Ascending aorta (tissue), 2 donors: ENCODE results near the gene SLC4A8. TPM values are rescaled to one million over a fixed set of nuclear protein-coding genes. Genes with fewer than 3 reads are reported as not detected.

Experiments
- DNase-seq, 2 donors: peaks; one replicate each; pipeline ENCODE4 v3.0.0-alpha.2; 2019; ENCODE audit warnings: low spot score in 2 of 2
- H3K27ac ChIP-seq, 2 donors: fragments of 200-600 bp; sonication (generic); one replicate each; pipeline ENCODE4 v1.5.1; 2016 to 2017; ENCODE audit warnings: mild to moderate bottlenecking in 1 of 2
- H3K27me3 ChIP-seq: fragments of 200-600 bp; sonication (generic); one replicate; pipeline ENCODE4 v1.5.1; 2017
- H3K36me3 ChIP-seq, 2 donors: fragments of 200-600 bp; sonication (generic); one replicate each; pipeline ENCODE4 v1.5.1; 2016
- H3K4me1 ChIP-seq, 2 donors: fragments of 200-600 bp; sonication (generic); one replicate each; pipeline ENCODE4 v1.5.1; 2016 to 2017; ENCODE audit warnings: mild to moderate bottlenecking in 1 of 2
- H3K4me3 ChIP-seq, 2 donors: fragments of 200-600 bp; sonication (generic); one replicate each; pipeline ENCODE4 v1.5.1; 2016 to 2017; ENCODE audit warnings: mild to moderate bottlenecking in 1 of 2
- H3K9me3 ChIP-seq, 2 donors: fragments of 200-600 bp; sonication (generic); one replicate each; pipeline ENCODE4 v1.5.1; 2016
- CTCF ChIP-seq, 3 experiments: fragments of 200-600 bp in 2 of 3; fragments of 450-650 bp in 1 of 3; sonication (generic) in 2 of 3; IDR thresholded peaks; one replicate each; pipeline ENCODE4 v1.5.1; 2016 to 2019; ENCODE audit warnings: antibody characterized with exemption in 3 of 3, mild to moderate bottlenecking in 1 of 3, moderate library complexity in 1 of 3
- intact Hi-C: fragments of 100-400 bp; cut with DNase I; formaldehyde crosslinking; loops from one replicate; pipeline ENCODE4 v1.15.1; 2023
- total RNA-seq: library from RNA; depleted of rRNA; stranded (reverse); fragments of >200 nt; gene quantifications from one replicate; pipeline ENCODE4 v1.1.0, GENCODE V29; 2016

The SLC4A8 gene
- total RNA-seq, 1 donor from 2014 or later, result not detected

- DNase-seq, result no peak
- H3K36me3 ChIP-seq, result no peaks in the 10 kb centered on the region
- intact Hi-C loops, result no loop called here
- no peaks in the 10 kb centered on the region for H3K27me3 ChIP-seq
- H3K27ac ChIP-seq, result no peak overlapping the region
- no peak for TF ChIP-seq CTCF (IDR thresholded peaks at IDR 0.05)
- H3K4me3 ChIP-seq, result no peak overlapping the region
- H3K9me3 ChIP-seq, result no peaks in the 10 kb centered on the region
- H3K4me1 ChIP-seq, result no peaks in the 10 kb centered on the region
Observed at GRCh38 chr12:51401020-51401419, 23.6 kb upstream of the SLC4A8 start.

GRCh38 chr12:51401486-51401885 is 23.1 kb upstream of the SLC4A8 start:
- H3K4me3 ChIP-seq, result no peak overlapping the region
- no peaks in the 10 kb centered on the region for H3K9me3 ChIP-seq
- intact Hi-C loops, result no loop called here
- H3K27me3 ChIP-seq, result no peaks in the 10 kb centered on the region
- no peaks in the 10 kb centered on the region for H3K4me1 ChIP-seq
- no peak for TF ChIP-seq CTCF (IDR thresholded peaks at IDR 0.05)
- H3K27ac ChIP-seq, result no peak overlapping the region
- no peaks in the 10 kb centered on the region for H3K36me3 ChIP-seq
- DNase-seq, result no peak

- no peak for TF ChIP-seq CTCF (IDR thresholded peaks at IDR 0.05)
- Histone ChIP-seq H3K4me1 (no peaks in the 10 kb centered on the region), H3K4me3 (no peak overlapping the region), H3K36me3 (no peaks in the 10 kb centered on the region), H3K27me3 (no peaks in the 10 kb centered on the region), H3K27ac (no peak overlapping the region), H3K9me3 (no peaks in the 10 kb centered on the region)
- intact Hi-C loops, result no loop called here
- DNase-seq, result no peak
Observed at GRCh38 chr12:51401900-51402299, 22.7 kb upstream of the SLC4A8 start.

DNA sequence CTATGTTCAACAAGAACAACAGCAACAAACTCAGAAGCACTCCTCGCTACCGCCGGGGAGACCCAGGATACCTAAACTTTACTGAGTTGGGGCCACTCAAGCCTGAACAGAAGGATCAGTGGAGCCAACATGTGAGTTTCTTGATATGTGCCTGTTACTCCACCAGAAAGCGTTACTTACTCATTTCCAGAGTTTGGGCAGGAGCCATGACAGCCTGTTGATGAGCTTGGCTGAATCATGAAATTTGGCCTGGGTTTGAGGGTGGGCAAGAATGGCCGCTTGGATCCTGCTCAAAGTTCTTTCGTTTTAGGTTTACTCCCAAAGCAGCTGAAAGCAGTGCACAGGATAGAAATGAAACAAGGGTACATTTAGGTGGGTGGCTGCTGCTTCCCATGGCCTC is 21.5 kb upstream of the SLC4A8 start:
- no peaks in the 10 kb centered on the region for H3K4me1 ChIP-seq
- TF ChIP-seq CTCF (IDR thresholded peaks at IDR 0.05), result no peak
- H3K27ac ChIP-seq, result no peak overlapping the region
- no peak for DNase-seq
- H3K9me3 ChIP-seq, result no peaks in the 10 kb centered on the region
- no peak overlapping the region for H3K4me3 ChIP-seq
- no peaks in the 10 kb centered on the region for H3K27me3 ChIP-seq
- intact Hi-C loops, result no loop called here
- no peaks in the 10 kb centered on the region for H3K36me3 ChIP-seq

- DNase-seq, result no peak
- Histone ChIP-seq H3K27ac (no peak overlapping the region), H3K4me3 (no peak overlapping the region), H3K27me3 (no peaks in the 10 kb centered on the region), H3K4me1 (no peaks in the 10 kb centered on the region), H3K9me3 (no peaks in the 10 kb centered on the region), H3K36me3 (no peaks in the 10 kb centered on the region)
- intact Hi-C loops, result no loop called here
- no peak for TF ChIP-seq CTCF (IDR thresholded peaks at IDR 0.05)
Observed at GRCh38 chr12:51403681-51404136, 20.9 kb upstream of the SLC4A8 start.

GRCh38 chr12:51404627-51405026 is 20.0 kb upstream of the SLC4A8 start:
- Histone ChIP-seq H3K27me3 (no peaks in the 10 kb centered on the region), H3K4me3 (no peak overlapping the region), H3K36me3 (no peaks in the 10 kb centered on the region), H3K27ac (no peak overlapping the region), H3K4me1 (no peaks in the 10 kb centered on the region), H3K9me3 (no peaks in the 10 kb centered on the region)
- no peak for TF ChIP-seq CTCF (IDR thresholded peaks at IDR 0.05)
- no peak for DNase-seq
- intact Hi-C loops, result no loop called here
